Stimulated activated CD8-positive, alpha-beta memory T cell treated with anti-CD3 and anti-CD28 coated beads, Interleukin-4, amount 100 ng/mL, for 4 hours (primary cell): ENCODE data around the gene LYSET.
"Not testable (repeated sequence)": the region's sequence is repeated elsewhere in the genome, so short reads cannot be mapped to it uniquely, and the experiment has no call there.

ENCODE experiments used
- DNase-seq, 2 donors: peaks; one replicate each; pipeline ENCODE4 v3.0.0-alpha.2; 2020; ENCODE audit warnings: low read depth in 2 of 2, low spot score in 1 of 2

Gene LYSET

GRCh38 chr14:93168610-93169009, 16.5 kb upstream of the LYSET start:
- DNase-seq, result not testable (repeated sequence)

GRCh38 chr14:93169619-93170018, 15.5 kb upstream of the LYSET start:
- not testable (repeated sequence) for DNase-seq

GRCh38 chr14:93170141-93170540, 15.0 kb upstream of the LYSET start:
- DNase-seq, result not testable (repeated sequence)

GRCh38 chr14:93171376-93171775, 13.7 kb upstream of the LYSET start:
- no peak for DNase-seq

- no peak for DNase-seq
Measured at GRCh38 chr14:93173943-93174395, 11.1 kb upstream of the LYSET start.

- DNase-seq, result not testable (repeated sequence)
Measured at GRCh38 chr14:93174731-93175130, 10.4 kb upstream of the LYSET start.

GRCh38 chr14:93175492-93175891, 9.6 kb upstream of the LYSET start:
- no peak for DNase-seq

GRCh38 chr14:93183596-93184317, 1.4 kb upstream of the LYSET start:
- no peak for DNase-seq

GRCh38 chr14:93185349-93185720, 218 bp downstream of the LYSET start:
- no peak for DNase-seq

- DNase-seq, result no peak
Measured at GRCh38 chr14:93186466-93186865, 1.3 kb downstream of the LYSET start.

GRCh38 chr14:93186956-93187355, 1.8 kb downstream of the LYSET start:
- no peak for DNase-seq

GRCh38 chr14:93195316-93195999, 10.3 kb downstream of the LYSET start:
- DNase-seq, result no peak

- no peak for DNase-seq
Measured at GRCh38 chr14:93199031-93199430, 13.9 kb downstream of the LYSET start.

- no peak for DNase-seq
Measured at GRCh38 chr14:93200553-93200952, 15.4 kb downstream of the LYSET start.

GRCh38 chr14:93201155-93201704, 16.1 kb downstream of the LYSET start:
- DNase-seq, result no peak

GRCh38 chr14:93206793-93207467, 21.8 kb downstream of the LYSET start, which contains the start of the genes GON7 and UBR7:
Gene GON7 (minus strand): TSS chr14:93207065. CDS start chr14:93207037, 28 bp downstream.
Gene UBR7 (plus strand): TSS chr14:93207256. CDS start chr14:93207292, 36 bp downstream.
- peak; percentile 52 to 73 for DNase-seq

GRCh38 chr14:93207468-93208308, 22.6 kb downstream of the LYSET start:
- no peak for DNase-seq

GRCh38 chr14:93212432-93212831, 27.3 kb downstream of the LYSET start:
- DNase-seq, result no peak

- DNase-seq, result no peak
Measured at GRCh38 chr14:93214598-93214997, 29.5 kb downstream of the LYSET start.

- no peak for DNase-seq
Measured at GRCh38 chr14:93219103-93219726, 34.1 kb downstream of the LYSET start.
